SJSA1 (cell line): ENCODE results near the gene TRAF2. TPM values are rescaled to one million over a fixed set of nuclear protein-coding genes. Genes with fewer than 3 reads are reported as not detected.

Source experiments
- DNase-seq, 2 experiments: peaks; one replicate each; pipeline ENCODE4 v3.0.0-alpha.2; 2015 to 2020; ENCODE audit warnings: low spot score in 2 of 2, low read depth in 1 of 2
- H3K27ac ChIP-seq: fragments of 250-450 bp; sonication (Bioruptor Pico); 2 replicates; pipeline ENCODE4 v1.5.1; 2020; ENCODE audit warnings: mild to moderate bottlenecking, moderate library complexity
- H3K27me3 ChIP-seq: fragments of 250-450 bp; sonication (Bioruptor Pico); replicated peaks from 2 replicates; pipeline ENCODE4 v1.5.1; 2020; ENCODE audit warnings: mild to moderate bottlenecking, moderate library complexity
- H3K36me3 ChIP-seq: fragments of 250-450 bp; sonication (Bioruptor Pico); 2 replicates; pipeline ENCODE4 v1.5.1; 2020; ENCODE audit warnings: mild to moderate bottlenecking
- H3K4me1 ChIP-seq: fragments of 250-450 bp; sonication (Bioruptor Pico); replicated peaks from 2 replicates; pipeline ENCODE4 v1.6.1; 2021; ENCODE audit warnings: mild to moderate bottlenecking
- H3K4me3 ChIP-seq: fragments of 250-450 bp; sonication (Bioruptor Pico); 2 replicates; pipeline ENCODE4 v1.5.1; 2020; ENCODE audit warnings: mild to moderate bottlenecking
- H3K9me3 ChIP-seq: fragments of 250-450 bp; sonication (Bioruptor Pico); replicated peaks from 2 replicates; pipeline ENCODE4 v1.5.1; 2020; ENCODE audit warnings: mild to moderate bottlenecking
- total RNA-seq: library from RNA; depleted of rRNA; stranded (reverse); fragments of >200 nt; shearing (Covaris generic); gene quantifications from 2 replicates; pipeline ENCODE4 v1.2.3, GENCODE V29; 2014

TRAF2 gene
- total RNA-seq, 1 experiment from 2014 or later = 17.1 TPM

- Histone ChIP-seq H3K27ac (no peak overlapping the region), H3K4me3 (no peak overlapping the region), H3K4me1 (peaks cover 26% of the 10 kb centered on the region), H3K9me3 (peaks cover 3% of the 10 kb centered on the region), H3K27me3 (peaks cover 16% of the 10 kb centered on the region), H3K36me3 (peaks cover 26% of the 10 kb centered on the region)
- DNase-seq = no peak
Observed at GRCh38 chr9:136850866-136851775, 35.2 kb upstream of the TRAF2 start.

GRCh38 chr9:136851941-136852663 lies 34.2 kb upstream of the TRAF2 start, which contains the start of gene MAMDC4:
Gene MAMDC4, plus strand, starts transcription at chr9:136852346. Its CDS starts 71 bp downstream, at chr9:136852417.
- H3K9me3 ChIP-seq = no peaks in the 10 kb centered on the region
- DNase-seq = no peak
- H3K27me3 ChIP-seq = peaks cover 7% of the 10 kb centered on the region
- no peak within 1 kb of the TSS for H3K4me3 ChIP-seq
- peaks cover 26% of the 10 kb centered on the region for H3K36me3 ChIP-seq
- no peak within 1 kb of the TSS for H3K27ac ChIP-seq
- peaks cover 18% of the 10 kb centered on the region for H3K4me1 ChIP-seq

DNA sequence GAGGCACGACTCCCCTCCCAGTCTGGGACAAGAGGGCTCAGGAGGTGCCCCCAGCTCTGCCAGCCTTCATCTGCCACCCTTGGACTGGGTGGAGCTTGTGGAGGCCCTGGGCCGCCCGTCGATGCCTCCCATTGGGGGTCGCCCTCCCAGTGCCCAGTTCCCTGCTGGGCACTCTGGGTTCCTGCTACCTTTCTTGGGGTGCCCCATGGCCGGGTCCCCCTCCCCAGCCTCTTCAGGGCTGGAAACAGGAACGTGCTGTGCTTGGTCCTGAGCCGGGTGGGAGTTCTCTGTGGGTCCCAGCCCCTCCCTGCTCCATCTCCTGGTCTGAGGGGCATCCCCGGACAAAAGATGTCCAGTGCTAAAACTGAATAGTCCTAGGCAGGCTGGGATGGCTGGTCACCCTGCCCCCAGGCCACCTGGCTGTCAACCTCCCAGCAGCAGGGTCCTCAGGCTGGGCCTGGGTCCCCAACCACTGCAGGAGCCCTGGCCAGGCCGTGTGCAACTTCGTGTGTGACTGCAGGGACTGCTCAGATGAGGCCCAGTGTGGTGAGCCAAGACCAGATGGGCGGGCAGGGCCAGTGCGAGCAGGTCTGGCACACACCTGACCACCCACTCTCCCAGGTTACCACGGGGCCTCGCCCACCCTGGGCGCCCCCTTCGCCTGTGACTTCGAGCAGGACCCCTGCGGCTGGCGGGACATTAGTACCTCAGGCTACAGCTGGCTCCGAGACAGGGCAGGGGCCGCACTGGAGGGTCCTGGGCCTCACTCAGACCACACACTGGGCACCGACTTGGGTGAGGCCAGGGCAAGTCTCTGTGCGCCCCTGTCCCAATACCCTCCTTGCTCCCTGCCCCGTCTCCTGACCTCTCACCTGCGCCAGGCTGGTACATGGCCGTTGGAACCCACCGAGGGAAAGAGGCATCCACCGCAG lies 33.4 kb upstream of the TRAF2 start:
- H3K27ac ChIP-seq = no peak overlapping the region
- peaks cover 32% of the 10 kb centered on the region for H3K36me3 ChIP-seq
- peaks cover 2% of the 10 kb centered on the region; the same call in 1 of the 2 replicates for H3K27me3 ChIP-seq
- no peak overlapping the region for H3K4me3 ChIP-seq
- H3K4me1 ChIP-seq = peaks cover 12% of the 10 kb centered on the region
- H3K9me3 ChIP-seq = no peaks in the 10 kb centered on the region
- DNase-seq = no peak

GRCh38 chr9:136853596-136854112 lies 32.7 kb upstream of the TRAF2 start:
- H3K9me3 ChIP-seq = no peaks in the 10 kb centered on the region
- H3K4me1 ChIP-seq = peaks cover 8% of the 10 kb centered on the region
- H3K27me3 ChIP-seq = no peaks in the 10 kb centered on the region
- H3K4me3 ChIP-seq = no peak overlapping the region
- H3K36me3 ChIP-seq = peaks cover 37% of the 10 kb centered on the region
- no peak overlapping the region for H3K27ac ChIP-seq
- no peak for DNase-seq

- DNase-seq = no peak
- Histone ChIP-seq H3K27me3 (no peaks in the 10 kb centered on the region), H3K4me3 (no peak overlapping the region), H3K27ac (no peak overlapping the region), H3K4me1 (peaks cover 8% of the 10 kb centered on the region), H3K36me3 (peaks cover 43% of the 10 kb centered on the region), H3K9me3 (no peaks in the 10 kb centered on the region)
Observed at GRCh38 chr9:136854113-136854841, 32.0 kb upstream of the TRAF2 start.

GRCh38 chr9:136854842-136855460 lies 31.4 kb upstream of the TRAF2 start:
- Histone ChIP-seq H3K27ac (no peak overlapping the region), H3K9me3 (no peaks in the 10 kb centered on the region), H3K4me3 (no peak overlapping the region), H3K27me3 (no peaks in the 10 kb centered on the region), H3K4me1 (peaks cover 5% of the 10 kb centered on the region), H3K36me3 (peaks cover 47% of the 10 kb centered on the region)
- DNase-seq = no peak

DNA sequence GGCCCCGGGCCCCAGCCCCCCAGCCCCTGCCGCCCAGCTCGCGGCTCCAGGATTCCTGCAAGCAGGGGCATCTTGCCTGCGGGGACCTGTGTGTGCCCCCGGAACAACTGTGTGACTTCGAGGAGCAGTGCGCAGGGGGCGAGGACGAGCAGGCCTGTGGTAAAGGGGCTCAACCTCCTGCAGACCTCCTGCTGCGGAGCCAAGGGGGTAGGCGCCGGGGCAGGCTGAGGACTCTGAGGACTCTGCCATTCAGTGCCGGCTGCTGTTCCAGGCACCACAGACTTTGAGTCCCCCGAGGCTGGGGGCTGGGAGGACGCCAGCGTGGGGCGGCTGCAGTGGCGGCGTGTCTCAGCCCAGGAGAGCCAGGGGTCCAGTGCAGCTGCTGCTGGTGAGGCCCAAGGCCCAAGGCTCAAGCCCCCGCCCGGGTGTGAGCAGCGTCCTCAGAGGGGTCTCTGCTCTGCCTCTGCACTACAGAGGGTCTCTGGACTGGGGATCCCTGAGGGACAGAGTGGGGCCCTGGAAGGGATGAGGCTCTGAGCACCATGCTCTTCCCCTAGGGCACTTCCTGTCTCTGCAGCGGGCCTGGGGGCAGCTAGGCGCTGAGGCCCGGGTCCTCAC lies 30.7 kb upstream of the TRAF2 start:
- H3K4me1 ChIP-seq = no peaks in the 10 kb centered on the region
- no peak for DNase-seq

GRCh38 chr9:136856079-136856476 lies 30.2 kb upstream of the TRAF2 start:
- no peaks in the 10 kb centered on the region for H3K4me1 ChIP-seq
- H3K27ac ChIP-seq = no peak overlapping the region
- no peaks in the 10 kb centered on the region for H3K27me3 ChIP-seq
- no peak for DNase-seq
- no peaks in the 10 kb centered on the region for H3K9me3 ChIP-seq
- H3K36me3 ChIP-seq = peaks cover 47% of the 10 kb centered on the region
- no peak overlapping the region for H3K4me3 ChIP-seq

More for the DNA sequence above, 30.7 kb upstream of the TRAF2 start:
- Histone ChIP-seq H3K9me3 (no peaks in the 10 kb centered on the region), H3K36me3 (peaks cover 47% of the 10 kb centered on the region), H3K4me3 (no peak overlapping the region), H3K27ac (no peak overlapping the region), H3K27me3 (no peaks in the 10 kb centered on the region)

- DNase-seq = no peak
- no peaks in the 10 kb centered on the region for H3K4me1 ChIP-seq
- no peak overlapping the region for H3K4me3 ChIP-seq
- H3K27ac ChIP-seq = no peak overlapping the region
- no peaks in the 10 kb centered on the region for H3K9me3 ChIP-seq
- H3K36me3 ChIP-seq = peaks cover 48% of the 10 kb centered on the region
- H3K27me3 ChIP-seq = no peaks in the 10 kb centered on the region
Observed at GRCh38 chr9:136856541-136857141, 29.7 kb upstream of the TRAF2 start.

- DNase-seq = no peak
- Histone ChIP-seq H3K36me3 (peaks cover 50% of the 10 kb centered on the region), H3K27me3 (no peaks in the 10 kb centered on the region), H3K4me3 (no peak overlapping the region), H3K27ac (no peak overlapping the region), H3K4me1 (no peaks in the 10 kb centered on the region), H3K9me3 (no peaks in the 10 kb centered on the region)
Observed at GRCh38 chr9:136857166-136857565, 29.1 kb upstream of the TRAF2 start.

DNA sequence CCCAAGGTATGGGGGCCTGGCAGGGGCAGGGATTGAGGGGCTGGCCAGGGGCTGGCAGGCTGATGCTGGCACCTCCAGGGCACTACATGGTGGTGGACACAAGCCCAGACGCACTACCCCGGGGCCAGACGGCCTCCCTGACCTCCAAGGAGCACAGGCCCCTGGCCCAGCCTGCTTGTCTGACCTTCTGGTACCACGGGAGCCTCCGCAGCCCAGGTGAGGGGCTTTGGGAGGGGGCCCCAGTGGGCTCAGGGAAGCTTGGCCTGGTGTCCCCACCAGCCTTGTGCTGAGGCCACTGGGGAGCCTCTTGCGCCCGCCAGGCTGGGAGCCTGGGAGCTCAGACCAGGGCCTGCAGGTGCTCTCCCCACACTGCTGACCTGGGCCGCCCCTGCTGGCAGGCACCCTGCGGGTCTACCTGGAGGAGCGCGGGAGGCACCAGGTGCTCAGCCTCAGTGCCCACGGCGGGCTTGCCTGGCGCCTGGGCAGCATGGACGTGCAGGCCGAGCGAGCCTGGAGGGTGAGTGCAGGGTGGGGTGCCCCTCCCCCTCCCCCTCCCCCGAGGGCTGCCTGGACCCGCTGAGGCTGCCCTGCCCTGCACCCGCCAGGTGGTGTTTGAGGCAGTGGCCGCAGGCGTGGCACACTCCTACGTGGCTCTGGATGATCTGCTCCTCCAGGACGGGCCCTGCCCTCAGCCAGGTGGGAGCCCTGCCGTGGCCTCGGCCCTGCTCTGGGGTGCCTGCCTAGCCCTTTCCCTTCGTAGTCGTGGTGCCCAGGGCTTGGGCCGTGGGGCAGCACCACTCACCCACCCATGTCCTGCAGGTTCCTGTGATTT lies 28.5 kb upstream of the TRAF2 start:
- H3K9me3 ChIP-seq = no peaks in the 10 kb centered on the region
- no peaks in the 10 kb centered on the region for H3K4me1 ChIP-seq
- no peak for DNase-seq
- H3K27ac ChIP-seq = no peak overlapping the region
- H3K4me3 ChIP-seq = no peak overlapping the region
- H3K27me3 ChIP-seq = no peaks in the 10 kb centered on the region
- H3K36me3 ChIP-seq = peaks cover 56% of the 10 kb centered on the region
